BE2C (cell line): ENCODE measurements around the gene NACC2.
A peak's percentile ranks its signal among the peaks of the same experiment; 100 is the strongest.

ENCODE experiments used
- DNase-seq: peaks from one replicate; pipeline ENCODE4 v3.0.0-alpha.2; 2020
- H3K27me3 ChIP-seq: fragments of 250-450 bp; sonication (Bioruptor Pico); 2 replicates; pipeline ENCODE4 v1.5.1; 2020; ENCODE audit warnings: mild to moderate bottlenecking
- H3K36me3 ChIP-seq: fragments of 250-450 bp; sonication (Bioruptor Pico); 2 replicates; pipeline ENCODE4 v1.5.1; 2020; ENCODE audit warnings: mild to moderate bottlenecking
- H3K4me1 ChIP-seq: fragments of 250-450 bp; sonication (Bioruptor Pico); 2 replicates; pipeline ENCODE4 v1.5.1; 2020
- H3K4me3 ChIP-seq: 2 replicates; pipeline ENCODE4 v1.5.1; 2011; ENCODE audit warnings: low read depth, low read length
- H3K9me3 ChIP-seq: fragments of 250-450 bp; sonication (Bioruptor Pico); 2 replicates; pipeline ENCODE4 v1.5.1; 2020
- CTCF ChIP-seq: IDR thresholded peaks from 2 replicates; pipeline ENCODE4 v1.5.1; 2012; ENCODE audit warnings: mild to moderate bottlenecking, low read depth, low read length

NACC2 gene

GRCh38 chr9:136115206-136115605, 20.1 kb upstream of the NACC2 start:
- H3K27me3 ChIP-seq: no peaks in the 10 kb centered on the region
- H3K4me1 ChIP-seq: peaks cover 12% of the 10 kb centered on the region
- no peak for TF ChIP-seq CTCF
- no peak overlapping the region for H3K4me3 ChIP-seq
- no peaks in the 10 kb centered on the region for H3K9me3 ChIP-seq
- peaks cover 23% of the 10 kb centered on the region for H3K36me3 ChIP-seq
- no peak for DNase-seq

GRCh38 chr9:136114610-136115009, 19.5 kb upstream of the NACC2 start:
- no peak for DNase-seq
- TF ChIP-seq CTCF: no peak
- H3K4me3 ChIP-seq: no peak overlapping the region
- peaks cover 23% of the 10 kb centered on the region for H3K36me3 ChIP-seq
- no peaks in the 10 kb centered on the region for H3K27me3 ChIP-seq
- H3K4me1 ChIP-seq: peaks cover 16% of the 10 kb centered on the region
- no peaks in the 10 kb centered on the region for H3K9me3 ChIP-seq

- TF ChIP-seq CTCF: no peak
- Histone ChIP-seq H3K4me1 (peaks cover 33% of the 10 kb centered on the region), H3K9me3 (no peaks in the 10 kb centered on the region), H3K36me3 (peaks cover 23% of the 10 kb centered on the region), H3K27me3 (no peaks in the 10 kb centered on the region), H3K4me3 (no peak overlapping the region)
- DNase-seq: no peak
Measured at GRCh38 chr9:136112541-136112940, 17.5 kb upstream of the NACC2 start.

GRCh38 chr9:136111910-136112309, 16.8 kb upstream of the NACC2 start:
- DNase-seq: no peak

GRCh38 chr9:136111190-136111589, 16.1 kb upstream of the NACC2 start:
- TF ChIP-seq CTCF: no peak
- no peak for DNase-seq
- Histone ChIP-seq H3K4me1 (peaks cover 44% of the 10 kb centered on the region), H3K9me3 (no peaks in the 10 kb centered on the region), H3K27me3 (no peaks in the 10 kb centered on the region), H3K36me3 (peaks cover 16% of the 10 kb centered on the region), H3K4me3 (no peak overlapping the region)

More at GRCh38 chr9:136111910-136112309, 16.8 kb upstream of the NACC2 start:
- Histone ChIP-seq H3K36me3 (peaks cover 23% of the 10 kb centered on the region), H3K27me3 (no peaks in the 10 kb centered on the region), H3K4me1 (peaks cover 38% of the 10 kb centered on the region), H3K9me3 (no peaks in the 10 kb centered on the region), H3K4me3 (no peak overlapping the region)
- no peak for TF ChIP-seq CTCF

GRCh38 chr9:136110082-136111061, 15.3 kb upstream of the NACC2 start:
- peaks cover 8% of the 10 kb centered on the region for H3K36me3 ChIP-seq
- DNase-seq: no peak
- peak overlapping the region; percentile 50 for H3K4me3 ChIP-seq
- no peaks in the 10 kb centered on the region for H3K27me3 ChIP-seq
- peaks cover 50% of the 10 kb centered on the region for H3K4me1 ChIP-seq
- H3K9me3 ChIP-seq: no peaks in the 10 kb centered on the region
- TF ChIP-seq CTCF: peak; percentile 16; the same call in 1 of the 2 replicates
